VCaP (cell line): ENCODE results near the gene PRDM1.

ENCODE experiments used
- H3K27ac ChIP-seq: fragments of 450-650 bp; 2 replicates; pipeline ENCODE4 v1.5.1; 2017
- CTCF ChIP-seq: fragments of 450-650 bp; conservative IDR thresholded peaks from 2 replicates; pipeline ENCODE4 v1.5.1; 2017; ENCODE audit warnings: mild to moderate bottlenecking, moderate library complexity

PRDM1 gene

DNA sequence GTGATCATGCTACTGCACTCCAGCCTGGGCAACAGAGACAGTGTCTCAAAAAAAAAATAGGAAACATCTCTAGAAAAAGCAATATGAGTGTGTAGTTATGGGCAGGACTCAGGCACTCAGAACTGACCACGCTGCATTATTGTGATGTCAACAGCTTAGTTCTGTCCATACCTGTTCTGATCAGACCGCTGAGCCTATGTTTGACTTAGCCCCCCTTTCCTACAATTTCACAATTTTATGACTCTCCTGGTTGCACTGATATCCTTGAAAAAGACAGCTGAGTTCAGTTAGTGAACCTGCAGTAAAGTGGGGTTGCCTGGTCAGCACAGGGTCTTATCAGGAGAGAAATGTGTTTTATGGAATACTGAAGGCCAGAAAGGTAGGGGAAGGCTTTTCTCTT lies 37.8 kb upstream of the PRDM1 start:
- no peak overlapping the region for H3K27ac ChIP-seq
- TF ChIP-seq CTCF, result no peak

- no peak for TF ChIP-seq CTCF
- H3K27ac ChIP-seq, result no peak overlapping the region
These were observed 35.6 kb upstream of the PRDM1 start for GRCh38 chr6:106050538-106050937.

GRCh38 chr6:106051226-106051625 lies 34.9 kb upstream of the PRDM1 start:
- no peak overlapping the region for H3K27ac ChIP-seq
- no peak for TF ChIP-seq CTCF

DNA sequence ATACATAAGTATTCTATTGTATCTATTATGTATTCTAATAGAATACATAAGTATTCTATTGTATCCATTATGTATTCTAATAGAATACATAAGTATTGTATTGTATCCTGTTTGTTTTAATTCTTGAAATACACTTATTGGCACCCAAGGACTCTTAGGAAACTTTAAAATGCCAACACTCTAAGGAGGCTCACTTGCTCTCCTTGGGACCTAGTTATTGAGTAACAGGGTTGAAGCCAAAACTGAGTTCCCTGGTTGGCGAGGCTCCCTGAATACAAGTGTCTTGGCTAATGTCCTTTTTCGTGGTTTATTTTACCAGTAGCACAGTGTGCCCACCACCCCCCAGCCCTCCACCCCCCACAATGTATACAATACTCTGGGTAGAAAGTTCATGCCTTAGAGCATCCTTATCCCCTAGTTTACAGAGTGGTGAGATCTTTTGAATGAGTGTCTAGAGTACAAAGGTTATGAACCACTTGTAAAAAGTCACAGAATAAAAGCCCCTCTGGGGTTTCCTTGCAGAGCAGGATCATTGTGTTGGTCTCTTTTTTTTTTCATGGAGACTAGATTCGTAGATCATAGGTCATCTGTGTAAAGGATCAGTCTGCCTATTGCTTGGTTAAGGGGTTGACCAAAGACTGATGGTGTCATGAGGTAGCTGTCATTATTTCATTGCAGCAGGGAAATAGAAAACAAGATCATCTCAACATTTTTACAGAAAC lies 32.5 kb upstream of the PRDM1 start:
- no peak overlapping the region for H3K27ac ChIP-seq
- TF ChIP-seq CTCF, result no peak

DNA sequence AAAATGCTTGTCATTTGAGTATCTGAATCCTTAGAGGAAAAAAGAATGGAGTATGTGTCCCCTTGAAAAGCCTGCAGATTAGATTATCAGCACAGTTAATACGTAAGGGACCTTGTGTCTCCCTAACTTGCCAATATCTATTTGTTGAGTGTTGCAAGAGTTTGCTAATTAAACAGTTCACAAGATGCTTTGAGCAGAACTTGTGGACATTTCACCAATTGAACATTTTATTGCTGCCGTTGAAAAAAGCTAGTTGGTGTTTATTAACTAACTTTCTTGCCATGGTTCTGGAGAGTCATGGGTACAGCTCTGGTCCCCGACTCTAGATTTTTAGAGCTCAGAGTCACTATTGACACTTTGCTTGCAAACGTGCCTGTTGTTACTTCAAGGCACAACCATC lies 30.6 kb upstream of the PRDM1 start:
- peak overlapping the region; percentile 82 for H3K27ac ChIP-seq
- no peak for TF ChIP-seq CTCF

DNA sequence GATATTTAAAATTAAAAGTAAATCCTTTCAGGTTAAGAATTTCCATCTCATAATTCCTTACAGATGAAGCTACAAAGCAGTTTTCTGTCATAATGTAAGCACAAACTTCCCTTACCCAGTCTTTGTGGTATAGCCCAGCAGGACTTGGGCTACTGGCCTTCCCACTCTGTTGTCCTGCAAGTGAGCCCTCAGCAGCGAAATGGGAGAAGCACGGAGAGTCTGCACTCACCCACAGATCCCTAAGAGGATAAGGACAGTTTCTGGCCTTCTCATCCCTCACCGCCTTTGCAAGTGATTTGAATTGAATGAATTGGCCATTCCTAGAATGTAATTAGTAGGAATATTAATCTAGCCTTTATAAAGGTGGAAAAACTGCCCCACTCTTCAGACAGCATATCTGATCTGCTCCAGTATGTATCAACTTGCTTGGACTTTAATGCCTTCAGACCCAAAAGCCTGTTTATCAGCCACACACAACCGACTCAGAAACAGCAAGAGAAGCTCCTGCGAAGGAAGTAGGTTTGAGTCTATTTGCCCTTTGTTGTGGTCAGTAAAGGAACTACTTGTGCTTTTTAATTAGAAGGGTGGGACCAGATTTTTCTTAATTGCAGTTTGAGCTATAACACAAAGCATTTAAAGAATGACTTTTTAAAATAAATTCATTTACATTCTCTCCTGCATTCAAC lies 29.9 kb upstream of the PRDM1 start:
- TF ChIP-seq CTCF, result no peak
- peak overlapping the region; percentile 82 for H3K27ac ChIP-seq

DNA sequence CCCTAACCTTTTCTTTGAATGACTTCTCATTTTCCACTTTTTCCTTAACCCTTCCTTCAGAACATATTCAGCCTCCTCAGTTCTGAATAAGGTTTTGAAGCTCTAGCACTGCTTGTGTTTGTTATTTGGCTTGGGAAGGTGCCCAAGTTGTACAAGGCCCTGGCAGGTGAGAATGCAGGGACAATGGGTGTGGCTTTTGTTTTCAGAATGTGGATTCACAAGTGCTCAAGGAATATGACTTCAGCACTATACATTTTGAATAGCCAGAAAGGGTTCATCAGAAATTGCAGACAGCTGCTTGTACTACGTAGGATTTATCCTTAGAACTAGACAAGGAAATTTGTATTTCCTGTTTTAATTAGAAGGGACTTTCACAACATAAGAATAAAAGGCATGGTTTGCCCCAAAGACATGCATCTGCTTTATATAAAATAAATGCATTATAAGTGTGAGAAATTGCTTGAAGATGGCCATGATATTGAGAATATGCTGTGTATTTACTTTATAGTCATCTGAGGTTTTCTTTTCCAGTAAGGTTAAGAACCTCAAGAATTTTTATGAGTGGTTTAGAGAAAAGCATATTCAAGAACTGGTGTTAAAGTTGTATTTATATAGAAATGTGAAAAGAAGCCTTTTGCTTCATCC lies 29.3 kb upstream of the PRDM1 start:
- no peak for TF ChIP-seq CTCF
- H3K27ac ChIP-seq, result peak overlapping the region; percentile 82
